HG03558 (cell line): ENCODE data around the gene ARHGAP15.
A peak's percentile ranks its signal among the peaks of the same experiment; 100 is the strongest.
"Not testable (repeated sequence)": the region's sequence is repeated elsewhere in the genome, so short reads cannot be mapped to it uniquely, and the experiment has no call there.

Experiments
- ATAC-seq: cut with Tn5 transposase; IDR thresholded peaks from one replicate; pipeline ENCODE4 v1.9.1; 2021; ENCODE audit warnings: moderate number of reproducible peaks; ENCODE audit not compliant: unreplicated experiment; ENCODE audit errors: extremely low read depth

The ARHGAP15 gene

DNA sequence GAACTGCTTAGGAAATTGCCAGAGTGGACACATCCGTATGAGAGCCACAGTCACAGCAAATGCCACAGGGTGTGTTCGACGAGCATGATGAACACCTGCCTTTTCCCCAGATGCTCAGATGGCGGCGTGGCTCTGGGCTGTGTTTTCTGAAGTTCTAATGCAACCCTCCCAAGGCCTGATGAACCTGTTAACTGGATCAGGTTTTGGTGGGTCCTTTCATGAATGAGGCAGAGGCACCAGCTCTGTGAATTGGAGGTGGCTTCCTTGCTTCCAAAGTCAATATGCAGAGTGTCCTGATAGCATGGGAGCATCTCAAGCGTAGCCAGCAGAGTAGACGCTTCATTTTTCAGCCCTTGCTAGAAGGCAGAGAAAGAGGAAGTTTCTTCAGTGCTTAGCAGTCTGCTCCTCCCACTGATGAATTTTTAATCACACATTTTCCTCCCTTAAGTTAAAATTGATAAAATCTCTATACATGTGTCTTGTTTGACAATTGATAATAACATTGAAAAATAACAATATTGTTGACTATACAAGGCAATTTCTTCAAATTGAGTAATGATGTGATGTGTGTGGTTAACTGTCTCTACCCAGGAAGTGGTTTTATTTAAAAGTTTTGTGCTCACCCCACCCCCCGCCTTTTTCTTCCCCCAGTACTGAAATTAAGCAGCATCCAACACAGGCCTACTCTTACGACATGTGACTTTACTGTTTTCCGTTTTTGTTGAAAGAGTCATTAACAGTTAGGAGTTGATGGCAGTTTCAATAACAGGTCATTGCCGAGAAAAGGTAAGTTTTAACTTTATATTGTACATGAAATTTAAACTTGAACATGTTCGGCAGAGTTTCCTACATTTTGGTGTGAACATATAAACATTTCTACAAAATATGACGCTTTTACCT is at the start of gene ARHGAP15:
Gene ARHGAP15 (plus strand): TSS at position 739 of the 900 bp plus-strand sequence.
- ATAC-seq: peak; percentile 71

DNA sequence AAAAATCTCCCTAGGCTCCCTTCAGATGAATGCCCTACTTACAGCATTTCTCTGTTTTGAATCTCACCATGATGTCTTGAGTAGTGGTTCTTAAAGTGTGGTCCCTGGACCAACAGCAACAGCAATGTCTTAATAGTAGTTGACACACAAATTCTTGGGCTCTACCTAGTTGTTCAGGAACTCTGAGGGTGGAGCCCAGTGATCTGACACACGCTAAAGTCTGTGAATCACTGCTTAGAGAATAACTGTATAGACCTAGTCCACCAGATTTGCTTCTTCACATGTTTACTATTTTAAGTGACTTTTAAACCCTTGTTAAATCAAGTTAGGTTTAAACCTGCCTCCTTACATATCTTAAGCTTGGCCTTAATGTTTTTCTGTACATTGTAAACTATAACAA is 47.6 kb upstream of the ARHGAP15 start:
- ATAC-seq: no peak

DNA sequence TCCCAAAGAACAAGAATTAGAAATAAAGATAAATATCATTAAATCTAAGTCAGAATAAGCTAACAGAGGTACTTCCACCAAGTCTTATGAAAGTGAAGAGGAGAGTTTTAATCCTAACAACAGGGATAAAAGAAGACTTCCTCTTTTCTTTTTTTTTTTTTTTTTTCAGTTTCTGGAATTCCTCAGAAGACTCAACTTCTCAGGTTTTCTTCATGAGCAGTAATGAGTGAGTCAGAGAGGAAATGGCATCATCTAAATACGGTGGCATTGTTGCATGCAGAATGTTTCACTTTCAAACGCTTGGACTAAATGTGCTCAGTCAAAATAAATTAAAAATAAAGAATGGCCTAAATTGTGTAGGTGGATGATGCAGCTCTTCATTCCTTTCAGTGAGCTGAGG is 45.6 kb upstream of the ARHGAP15 start:
- no peak for ATAC-seq

GRCh38 chr2:143084462-143084861 is 44.8 kb upstream of the ARHGAP15 start:
- ATAC-seq: no peak

GRCh38 chr2:143085125-143085784 is 44.0 kb upstream of the ARHGAP15 start:
- ATAC-seq: peak; percentile 57

- ATAC-seq: no peak
These were observed 42.2 kb upstream of the ARHGAP15 start for GRCh38 chr2:143087033-143087432.

GRCh38 chr2:143088388-143088787 is 40.8 kb upstream of the ARHGAP15 start:
- no peak for ATAC-seq

DNA sequence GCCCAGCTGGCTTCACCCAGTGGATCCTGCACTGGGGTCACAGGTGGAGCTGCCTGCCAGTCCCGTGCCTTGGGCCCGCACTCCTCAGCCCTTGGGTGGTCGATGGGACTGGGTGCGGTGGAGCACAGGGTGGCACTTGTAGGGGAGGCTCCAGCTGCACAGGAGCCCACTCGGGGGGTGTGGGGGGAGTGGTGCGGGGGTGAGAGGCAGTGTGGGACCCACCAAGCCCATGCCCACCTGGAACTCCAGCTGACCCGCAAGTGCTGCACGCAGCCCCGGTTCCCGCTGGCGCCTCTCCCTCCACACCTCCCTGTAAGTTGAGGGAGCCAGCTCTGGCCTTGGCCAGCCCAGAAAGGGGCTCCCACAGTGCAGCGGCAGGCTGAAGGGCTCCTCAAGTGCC is 39.7 kb upstream of the ARHGAP15 start:
- ATAC-seq: not testable (repeated sequence)

DNA sequence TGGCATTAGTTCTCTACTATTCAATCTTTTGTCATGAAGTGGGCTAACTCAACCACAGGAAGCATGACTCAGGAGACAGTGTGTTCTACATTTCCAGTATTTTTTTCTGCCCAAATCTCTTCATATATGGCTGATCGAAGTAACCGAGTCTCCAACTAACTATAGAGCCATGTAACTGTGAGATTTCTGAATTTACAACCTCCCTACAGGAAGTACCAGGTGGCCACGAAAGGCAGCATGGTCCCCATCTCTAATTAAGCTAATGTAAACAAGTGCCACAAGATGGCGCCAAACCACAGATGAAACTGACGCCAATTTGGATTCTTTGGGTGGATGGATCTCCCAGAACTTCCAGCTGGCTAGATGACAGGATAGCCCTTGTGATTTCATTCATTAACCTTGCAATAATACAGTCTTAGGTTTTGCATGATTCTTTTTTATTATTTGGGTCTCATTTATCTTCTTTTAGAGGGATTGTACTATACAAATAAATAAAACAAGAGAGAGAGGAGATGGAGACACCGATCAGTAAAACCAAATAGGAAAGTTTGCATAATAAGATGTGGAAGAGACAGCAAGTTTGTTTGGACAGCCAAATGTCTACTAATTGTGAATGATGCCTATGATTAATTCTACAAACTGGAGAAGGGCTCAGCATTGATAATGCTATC is 18.3 kb upstream of the ARHGAP15 start:
- no peak for ATAC-seq

- no peak for ATAC-seq
These were observed 12.0 kb upstream of the ARHGAP15 start for GRCh38 chr2:143117225-143117624.

DNA sequence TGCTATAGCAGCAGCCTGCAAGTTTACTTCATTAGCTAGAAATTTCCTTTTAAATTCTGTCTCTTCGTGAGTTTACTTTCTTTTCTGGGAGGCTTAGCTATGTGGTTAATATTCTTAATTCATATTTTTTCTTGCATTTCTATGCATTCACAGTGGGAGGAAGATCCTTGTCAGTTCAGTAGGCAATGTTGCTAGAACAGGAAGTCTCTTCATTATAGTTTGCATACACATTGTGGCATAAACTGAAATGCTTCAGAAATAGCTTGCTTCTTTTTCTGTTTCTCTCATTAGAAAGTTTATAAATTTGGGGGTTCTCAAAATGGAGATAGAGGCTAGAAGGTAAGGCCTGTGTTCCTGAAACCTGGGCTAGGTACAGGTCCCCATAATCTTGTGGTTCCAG is 8.1 kb upstream of the ARHGAP15 start:
- no peak for ATAC-seq

DNA sequence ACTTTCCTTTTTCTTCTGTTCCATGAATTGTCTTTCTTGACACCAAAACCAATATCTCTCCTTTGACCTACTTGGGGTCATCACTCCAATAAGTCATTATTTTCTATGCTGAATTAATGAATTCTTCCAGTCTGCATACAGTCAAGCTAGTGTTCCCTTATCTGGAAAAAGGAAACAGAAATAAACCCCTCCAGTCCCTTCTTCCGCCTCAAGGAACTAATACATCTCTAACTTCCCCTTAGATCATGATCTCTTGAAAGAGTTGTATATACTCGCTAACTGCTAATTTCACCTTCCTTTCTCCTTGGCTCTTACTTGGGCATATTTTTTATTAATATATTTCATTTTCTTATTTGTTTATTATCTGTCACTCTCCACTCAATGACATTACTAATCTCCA is 7.3 kb upstream of the ARHGAP15 start:
- ATAC-seq: no peak

- no peak for ATAC-seq
These were observed 5.3 kb upstream of the ARHGAP15 start for GRCh38 chr2:143123911-143124310.

GRCh38 chr2:143124445-143124844 is 4.8 kb upstream of the ARHGAP15 start:
- no peak for ATAC-seq

DNA sequence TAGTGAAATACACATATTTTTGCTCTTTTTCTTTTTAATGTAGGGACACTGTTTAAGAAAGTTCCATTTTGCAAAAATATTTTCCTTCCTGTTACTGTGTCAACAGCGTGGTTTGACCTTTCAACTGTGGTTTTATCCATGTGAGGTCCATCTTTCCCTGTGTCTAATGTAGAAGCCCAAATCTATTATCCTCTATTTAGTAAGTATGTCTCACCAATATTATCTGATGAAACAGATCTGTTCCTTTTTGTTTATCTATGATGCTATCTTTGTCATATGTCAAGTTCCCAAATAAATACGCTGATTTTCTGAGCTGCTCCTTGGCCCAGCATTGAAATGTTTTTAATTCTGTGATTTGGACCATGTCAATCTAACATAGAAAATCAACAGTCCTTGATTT is 3.5 kb upstream of the ARHGAP15 start:
- no peak for ATAC-seq

DNA sequence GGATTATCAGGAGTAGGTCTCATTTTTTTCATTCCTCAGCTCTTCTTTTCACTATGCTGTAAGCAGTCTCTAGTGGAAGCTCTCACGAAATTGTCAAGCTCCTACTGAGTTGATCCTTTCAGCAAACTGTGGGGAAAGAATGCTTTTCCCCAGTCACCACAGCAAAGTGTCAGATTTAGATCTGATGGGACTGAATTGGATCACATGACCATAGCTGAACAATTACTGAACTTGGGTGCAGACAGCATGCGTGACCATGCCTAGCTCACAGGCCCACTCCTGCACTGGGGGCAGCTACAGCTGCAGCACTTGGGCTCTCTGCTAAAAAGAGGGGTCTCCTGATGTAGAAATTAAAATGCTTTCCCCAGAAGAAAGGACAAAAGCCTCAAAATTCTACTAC is 3.1 kb downstream of the ARHGAP15 start:
- ATAC-seq: peak; percentile 23

- no peak for ATAC-seq
These were observed 4.6 kb downstream of the ARHGAP15 start for GRCh38 chr2:143133783-143134182.

DNA sequence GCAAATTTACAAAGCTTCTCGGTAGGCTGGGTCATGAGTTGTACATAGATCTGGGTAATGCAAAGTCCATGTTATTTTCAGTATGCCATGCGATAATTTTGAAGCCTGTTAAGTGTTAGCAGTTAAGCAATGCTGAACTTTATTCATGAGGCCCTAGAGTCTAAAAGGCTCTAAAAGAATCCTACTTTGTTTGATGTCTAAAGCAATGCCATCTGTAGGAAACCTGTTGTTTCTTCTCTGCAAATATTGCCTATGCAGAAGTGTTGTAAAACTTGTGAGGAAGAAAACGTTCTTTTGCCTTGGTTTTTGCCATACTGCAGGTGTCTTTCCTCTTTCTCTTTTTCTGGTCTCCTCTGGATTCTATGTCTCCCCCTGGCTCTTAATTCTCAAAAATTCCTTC is 9.1 kb downstream of the ARHGAP15 start:
- ATAC-seq: no peak

- no peak for ATAC-seq
These were observed 10.7 kb downstream of the ARHGAP15 start for GRCh38 chr2:143139835-143140393.

- peak; percentile 70 for ATAC-seq
These were observed 11.8 kb downstream of the ARHGAP15 start for GRCh38 chr2:143140864-143141661.
